Type B pancreatic cell (in vitro differentiated cells): ENCODE data around the gene IL17C. TPM values are rescaled to one million over a fixed set of nuclear protein-coding genes. Genes with fewer than 3 reads are reported as not detected.

Experiments used
- DNase-seq: peaks from one replicate; pipeline ENCODE4 v3.0.0; 2021; ENCODE audit warnings: mixed read lengths; ENCODE audit not compliant: unreplicated experiment; ENCODE audit errors: extremely low spot score
- H3K27ac Mint-ChIP-seq: 2 replicates; pipeline ENCODE4 v1.8.0; 2021; ENCODE audit warnings: mild to moderate bottlenecking, mixed read lengths
- H3K27me3 Mint-ChIP-seq: 2 replicates; pipeline ENCODE4 v1.8.0; 2021; ENCODE audit warnings: mixed read lengths
- H3K36me3 Mint-ChIP-seq: 2 replicates; pipeline ENCODE4 v1.8.0; 2021; ENCODE audit warnings: mixed read lengths
- H3K4me1 Mint-ChIP-seq: one replicate; pipeline ENCODE4 v1.8.0; 2021; ENCODE audit warnings: mixed read lengths; ENCODE audit not compliant: unreplicated experiment
- H3K4me3 Mint-ChIP-seq: 2 replicates; pipeline ENCODE4 v1.8.0; 2021; ENCODE audit warnings: mild to moderate bottlenecking, mixed read lengths
- H3K9me3 Mint-ChIP-seq: 2 replicates; pipeline ENCODE4 v1.8.0; 2021; ENCODE audit warnings: mixed read lengths
- CTCF ChIP-seq: fragments of 200-600 bp; sonication (generic); conservative IDR thresholded peaks from 2 replicates; pipeline ENCODE4 v1.5.0; 2021; ENCODE audit warnings: antibody characterized with exemption, mild to moderate bottlenecking
- total RNA-seq: library from RNA; stranded (reverse); gene quantifications from 2 replicates; pipeline ENCODE4 v1.2.1, GENCODE V29; 2021; ENCODE audit warnings: low replicate concordance

Gene IL17C
- total RNA-seq, 1 donor from 2014 or later: 0.39 TPM

DNA sequence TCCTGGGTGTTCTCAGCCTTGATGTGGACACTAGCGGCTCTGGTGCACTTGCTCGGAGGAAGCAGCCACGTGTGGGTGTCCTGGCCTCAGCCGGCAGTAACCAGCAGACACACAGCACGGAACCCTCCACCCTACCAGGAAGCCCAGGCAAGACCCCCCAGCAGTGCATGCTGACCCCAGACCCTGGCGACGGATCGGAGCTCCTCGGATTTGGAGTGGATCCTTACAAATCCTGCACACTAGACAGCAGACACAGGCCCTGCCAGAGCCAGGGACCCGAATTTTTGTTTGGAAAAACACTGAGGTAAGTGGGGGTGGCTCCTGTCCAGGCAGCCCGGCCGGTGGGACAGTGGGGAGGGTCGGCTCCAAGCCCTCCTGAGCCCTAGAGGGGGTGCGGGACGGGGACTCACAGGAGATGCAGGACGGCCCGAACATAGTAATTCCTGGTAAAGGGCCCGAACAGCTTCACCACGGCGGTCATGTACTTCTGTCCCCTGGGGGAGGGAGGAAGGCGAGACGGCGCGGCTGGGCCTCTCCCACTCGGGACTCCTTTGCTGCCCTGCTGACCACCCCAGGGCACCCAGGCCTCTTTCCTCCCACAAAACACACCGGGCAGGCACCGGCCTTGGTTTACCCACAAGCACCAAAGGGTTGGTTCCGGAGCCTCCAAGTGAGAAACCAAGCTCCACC is 8.1 kb downstream of the IL17C start:
- no peaks in the 10 kb centered on the region for H3K36me3 Mint-ChIP-seq
- H3K4me1 Mint-ChIP-seq: peaks cover 9% of the 10 kb centered on the region
- H3K27me3 Mint-ChIP-seq: no peaks in the 10 kb centered on the region
- no peak overlapping the region for H3K4me3 Mint-ChIP-seq
- H3K27ac Mint-ChIP-seq: no peak overlapping the region
- TF ChIP-seq CTCF: no peak
- no peaks in the 10 kb centered on the region for H3K9me3 Mint-ChIP-seq
- no peak for DNase-seq

DNA sequence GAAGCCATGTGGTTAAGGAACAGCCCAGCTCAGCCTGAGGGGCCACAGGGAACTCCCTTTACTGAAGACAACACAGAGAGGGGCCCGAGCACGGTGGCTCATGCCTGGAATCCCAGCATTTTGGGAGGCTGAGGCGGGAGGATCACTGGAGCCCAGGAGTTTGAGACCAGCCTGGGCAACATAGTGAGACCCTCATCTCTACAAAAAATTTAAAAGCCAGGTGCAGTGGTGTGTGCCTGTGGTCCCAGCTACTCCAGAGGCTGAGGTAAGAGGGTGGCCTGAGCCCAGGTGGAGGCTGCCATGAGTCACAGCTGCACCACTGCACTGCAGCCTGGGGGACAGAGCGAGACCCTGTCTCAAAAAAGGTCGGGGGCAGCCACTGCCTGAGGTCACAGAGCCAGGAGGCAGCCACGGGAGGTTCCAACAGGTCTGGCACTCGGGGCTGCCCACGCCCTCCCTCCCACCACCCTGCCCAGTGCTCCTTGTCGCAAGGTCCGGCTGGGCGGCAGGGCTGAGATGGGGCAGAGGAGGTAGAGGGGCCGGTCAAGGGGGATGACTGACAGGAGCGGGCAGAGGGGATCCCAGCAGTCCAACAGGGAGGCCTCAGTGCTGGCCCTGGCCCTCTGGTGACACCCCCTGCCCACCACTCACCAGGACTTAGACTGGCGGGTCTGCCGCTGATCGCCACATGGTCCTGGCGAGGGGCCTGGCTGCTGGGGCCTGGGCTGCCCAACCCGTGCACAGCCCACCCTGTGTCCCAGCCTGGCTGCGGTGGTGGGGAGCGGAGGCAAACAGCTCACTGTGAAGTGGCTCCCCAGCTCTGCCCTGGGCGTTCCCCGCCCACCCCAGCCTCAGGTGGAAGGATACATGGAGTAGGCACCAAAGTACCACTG is 9.1 kb downstream of the IL17C start:
- no peaks in the 10 kb centered on the region for H3K9me3 Mint-ChIP-seq
- TF ChIP-seq CTCF: no peak
- H3K36me3 Mint-ChIP-seq: no peaks in the 10 kb centered on the region
- no peak for DNase-seq
- peaks cover 9% of the 10 kb centered on the region for H3K4me1 Mint-ChIP-seq
- no peaks in the 10 kb centered on the region for H3K27me3 Mint-ChIP-seq
- no peak overlapping the region for H3K27ac Mint-ChIP-seq
- H3K4me3 Mint-ChIP-seq: no peak overlapping the region

DNA sequence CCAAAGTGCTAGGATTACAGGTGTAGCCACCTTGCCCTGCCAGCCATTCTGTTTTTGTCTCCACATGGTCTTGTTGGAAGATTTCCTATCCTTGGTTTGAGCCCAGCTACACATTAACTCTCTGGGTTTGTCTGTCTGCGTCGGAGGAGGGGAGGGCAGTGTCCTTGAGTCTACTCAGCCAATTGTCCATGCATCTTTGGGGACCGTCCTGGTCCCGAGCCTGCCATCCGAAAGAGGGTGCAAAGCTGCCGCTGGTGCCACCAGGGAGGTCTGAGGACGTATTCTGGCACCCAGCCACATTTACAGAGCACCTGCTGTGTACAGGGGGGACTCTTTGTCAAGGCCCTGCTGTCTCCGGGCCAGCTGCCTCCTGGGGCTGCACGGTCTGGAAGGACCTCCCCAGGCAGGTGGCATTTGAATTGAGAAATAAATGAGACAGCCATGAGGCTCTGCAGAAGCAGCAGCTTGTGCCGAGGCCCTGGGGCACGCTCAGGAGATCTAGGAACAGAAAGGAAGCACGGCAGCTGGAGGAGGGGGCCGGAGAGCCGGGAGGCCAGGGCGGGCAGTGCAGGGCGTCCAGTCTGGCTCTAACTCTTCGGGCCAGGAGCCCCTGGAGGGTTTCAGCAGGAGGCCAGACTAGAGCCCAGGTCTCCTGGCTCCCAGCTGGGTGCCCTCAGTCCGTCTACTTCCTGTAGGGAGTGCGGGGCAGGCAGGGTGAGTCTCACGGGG is 11.0 kb downstream of the IL17C start:
- H3K27me3 Mint-ChIP-seq: no peaks in the 10 kb centered on the region
- peak overlapping the region; percentile 87 for H3K4me3 Mint-ChIP-seq
- no peaks in the 10 kb centered on the region for H3K9me3 Mint-ChIP-seq
- H3K36me3 Mint-ChIP-seq: no peaks in the 10 kb centered on the region
- no peak for DNase-seq
- no peak for TF ChIP-seq CTCF
- H3K27ac Mint-ChIP-seq: peak overlapping the region; percentile 66
- H3K4me1 Mint-ChIP-seq: peaks cover 9% of the 10 kb centered on the region

GRCh38 chr16:88649924-88650748 is 11.8 kb downstream of the IL17C start:
- H3K9me3 Mint-ChIP-seq: no peaks in the 10 kb centered on the region
- no peak for TF ChIP-seq CTCF
- H3K36me3 Mint-ChIP-seq: no peaks in the 10 kb centered on the region
- peaks cover 7% of the 10 kb centered on the region for H3K4me1 Mint-ChIP-seq
- no peak for DNase-seq
- H3K27ac Mint-ChIP-seq: peak overlapping the region; percentile 41
- no peaks in the 10 kb centered on the region for H3K27me3 Mint-ChIP-seq
- H3K4me3 Mint-ChIP-seq: peak overlapping the region; percentile 87

DNA sequence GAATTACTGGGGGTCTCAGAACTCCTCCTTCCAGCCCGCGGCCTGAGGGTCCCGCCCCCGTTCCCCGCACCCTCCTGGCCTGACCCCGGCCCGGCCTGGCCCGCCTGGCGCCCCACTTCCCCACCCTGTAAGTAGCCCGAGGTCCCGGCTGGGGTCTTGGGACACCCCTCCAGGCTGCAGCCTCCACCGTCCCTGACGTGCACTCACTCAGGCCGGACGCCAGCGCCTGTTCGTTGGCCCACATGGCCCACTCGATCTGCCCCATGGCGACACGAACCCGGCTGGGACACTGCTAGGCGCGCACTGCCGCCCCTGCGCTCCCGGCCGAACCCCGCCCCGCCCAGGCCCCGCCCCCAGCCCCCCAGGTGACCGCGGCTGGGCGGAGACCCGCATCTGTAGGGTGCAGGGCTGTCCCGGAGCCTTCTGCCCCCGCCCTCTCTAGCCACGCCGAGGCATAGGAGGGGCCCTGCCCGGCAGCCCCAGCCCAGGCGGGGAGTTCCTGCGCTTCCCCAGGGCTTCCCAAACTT is 12.4 kb downstream of the IL17C start, which contains the start of gene CYBA:
Gene CYBA, minus strand, starts transcription at position 305 of the 527 bp plus-strand sequence. Its CDS starts 40 bp downstream, at position 265.
- peaks cover 5% of the 10 kb centered on the region for H3K4me1 Mint-ChIP-seq
- no peak for TF ChIP-seq CTCF
- no peaks in the 10 kb centered on the region for H3K27me3 Mint-ChIP-seq
- no peaks in the 10 kb centered on the region for H3K36me3 Mint-ChIP-seq
- no peaks in the 10 kb centered on the region for H3K9me3 Mint-ChIP-seq
- H3K4me3 Mint-ChIP-seq: peak within 1 kb of the TSS; percentile 87
- no peak for DNase-seq
- peak within 1 kb of the TSS; percentile 41 for H3K27ac Mint-ChIP-seq
